WTC11 (cell line): ENCODE data around the gene HOXD12.

Source experiments
- CREB1 ChIP-seq: sonication (generic); formaldehyde crosslinking; IDR thresholded peaks from 2 replicates; pipeline ENCODE4 v1.8.0; 2023; ENCODE audit warnings: mild to moderate bottlenecking, missing genetic modification reagents
- ESRRA ChIP-seq: sonication (generic); formaldehyde crosslinking; IDR thresholded peaks from 2 replicates; pipeline ENCODE4 v1.8.1; 2022; ENCODE audit warnings: mild to moderate bottlenecking, missing genetic modification reagents, borderline replicate concordance
- FOXK1 ChIP-seq: sonication (generic); formaldehyde crosslinking; IDR thresholded peaks from 2 replicates; pipeline ENCODE4 v1.8.0; 2022; ENCODE audit warnings: mild to moderate bottlenecking, moderate library complexity, missing genetic modification reagents
- GABPB1 ChIP-seq: sonication (generic); formaldehyde crosslinking; IDR thresholded peaks from 2 replicates; pipeline ENCODE4 v1.8.1; 2023; ENCODE audit warnings: mild to moderate bottlenecking, missing genetic modification reagents
- NR3C1 ChIP-seq: sonication (generic); formaldehyde crosslinking; conservative IDR thresholded peaks from 2 replicates; pipeline ENCODE4 v1.8.1; 2023; ENCODE audit warnings: low read depth, mild to moderate bottlenecking, missing genetic modification reagents
- SP1 ChIP-seq: sonication (generic); formaldehyde crosslinking; conservative IDR thresholded peaks from 2 replicates; pipeline ENCODE4 v1.8.1; 2022; ENCODE audit warnings: missing genetic modification reagents
- ZNF121 ChIP-seq: sonication (generic); formaldehyde crosslinking; IDR thresholded peaks from 2 replicates; pipeline ENCODE4 v1.8.0; 2023; ENCODE audit warnings: missing genetic modification reagents
- ZNF416 ChIP-seq: fragments of 250-450 bp; sonication (Bioruptor Pico); IDR thresholded peaks from 2 replicates; pipeline ENCODE4 v1.9.0; 2021; ENCODE audit warnings: mild to moderate bottlenecking, inconsistent platforms
- TF ChIP-seq, protein P1 (sequence below): fragments of 200-600 bp; IDR thresholded peaks from 2 replicates; pipeline ENCODE4 v1.8.0; 2022; ENCODE audit warnings: antibody characterized with exemption
- TF ChIP-seq, protein P2 (sequence below): sonication (generic); formaldehyde crosslinking; IDR thresholded peaks from 2 replicates; pipeline ENCODE4 v1.8.0; 2023; ENCODE audit warnings: missing genetic modification reagents, mild to moderate bottlenecking, borderline replicate concordance
- TF ChIP-seq, protein P3 (sequence below): sonication (generic); formaldehyde crosslinking; IDR thresholded peaks from 2 replicates; pipeline ENCODE4 v1.8.0; 2022; ENCODE audit warnings: mild to moderate bottlenecking, missing genetic modification reagents

DNA sequence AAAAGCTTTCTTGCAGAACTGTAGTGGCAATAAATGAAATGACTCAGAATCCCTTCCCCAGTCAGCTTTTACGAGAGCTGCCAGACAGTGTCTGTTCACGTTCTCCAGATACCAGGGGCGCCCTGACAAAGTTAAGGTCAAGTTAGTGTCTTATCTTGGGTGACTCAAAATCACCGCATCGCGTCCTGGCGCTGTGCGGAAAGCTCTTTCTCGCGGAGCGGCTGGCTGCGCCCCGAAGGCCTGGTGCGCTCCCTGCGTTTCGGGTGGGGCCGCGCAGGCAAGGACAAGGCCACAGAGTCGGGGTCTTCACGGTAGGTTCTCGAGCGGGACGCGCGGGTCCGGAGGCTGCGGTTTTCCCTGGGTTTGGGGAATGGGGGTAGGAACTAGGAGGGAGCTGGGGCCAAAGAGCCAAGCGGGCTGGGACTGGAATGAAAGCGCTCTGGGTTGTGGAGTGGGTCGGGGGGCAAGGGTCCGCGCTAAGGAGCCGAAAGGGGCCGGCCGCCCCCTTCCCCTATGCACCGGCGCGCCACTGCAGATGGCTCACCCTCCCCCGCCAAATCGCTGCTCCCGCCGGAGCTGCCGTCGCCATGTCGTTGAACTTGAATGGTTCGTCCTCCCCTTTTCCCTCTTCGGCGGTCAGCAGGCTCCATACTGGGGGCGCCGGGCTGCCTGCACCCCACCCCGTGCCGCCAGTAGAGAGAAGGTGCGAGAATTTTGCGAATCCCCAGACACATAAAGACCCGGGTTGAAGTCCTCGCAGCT is 4.9 kb downstream of the HOXD12 start:
- TF ChIP-seq, protein P1, sequence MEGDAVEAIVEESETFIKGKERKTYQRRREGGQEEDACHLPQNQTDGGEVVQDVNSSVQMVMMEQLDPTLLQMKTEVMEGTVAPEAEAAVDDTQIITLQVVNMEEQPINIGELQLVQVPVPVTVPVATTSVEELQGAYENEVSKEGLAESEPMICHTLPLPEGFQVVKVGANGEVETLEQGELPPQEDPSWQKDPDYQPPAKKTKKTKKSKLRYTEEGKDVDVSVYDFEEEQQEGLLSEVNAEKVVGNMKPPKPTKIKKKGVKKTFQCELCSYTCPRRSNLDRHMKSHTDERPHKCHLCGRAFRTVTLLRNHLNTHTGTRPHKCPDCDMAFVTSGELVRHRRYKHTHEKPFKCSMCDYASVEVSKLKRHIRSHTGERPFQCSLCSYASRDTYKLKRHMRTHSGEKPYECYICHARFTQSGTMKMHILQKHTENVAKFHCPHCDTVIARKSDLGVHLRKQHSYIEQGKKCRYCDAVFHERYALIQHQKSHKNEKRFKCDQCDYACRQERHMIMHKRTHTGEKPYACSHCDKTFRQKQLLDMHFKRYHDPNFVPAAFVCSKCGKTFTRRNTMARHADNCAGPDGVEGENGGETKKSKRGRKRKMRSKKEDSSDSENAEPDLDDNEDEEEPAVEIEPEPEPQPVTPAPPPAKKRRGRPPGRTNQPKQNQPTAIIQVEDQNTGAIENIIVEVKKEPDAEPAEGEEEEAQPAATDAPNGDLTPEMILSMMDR: no peak
- TF ChIP-seq, protein P2, sequence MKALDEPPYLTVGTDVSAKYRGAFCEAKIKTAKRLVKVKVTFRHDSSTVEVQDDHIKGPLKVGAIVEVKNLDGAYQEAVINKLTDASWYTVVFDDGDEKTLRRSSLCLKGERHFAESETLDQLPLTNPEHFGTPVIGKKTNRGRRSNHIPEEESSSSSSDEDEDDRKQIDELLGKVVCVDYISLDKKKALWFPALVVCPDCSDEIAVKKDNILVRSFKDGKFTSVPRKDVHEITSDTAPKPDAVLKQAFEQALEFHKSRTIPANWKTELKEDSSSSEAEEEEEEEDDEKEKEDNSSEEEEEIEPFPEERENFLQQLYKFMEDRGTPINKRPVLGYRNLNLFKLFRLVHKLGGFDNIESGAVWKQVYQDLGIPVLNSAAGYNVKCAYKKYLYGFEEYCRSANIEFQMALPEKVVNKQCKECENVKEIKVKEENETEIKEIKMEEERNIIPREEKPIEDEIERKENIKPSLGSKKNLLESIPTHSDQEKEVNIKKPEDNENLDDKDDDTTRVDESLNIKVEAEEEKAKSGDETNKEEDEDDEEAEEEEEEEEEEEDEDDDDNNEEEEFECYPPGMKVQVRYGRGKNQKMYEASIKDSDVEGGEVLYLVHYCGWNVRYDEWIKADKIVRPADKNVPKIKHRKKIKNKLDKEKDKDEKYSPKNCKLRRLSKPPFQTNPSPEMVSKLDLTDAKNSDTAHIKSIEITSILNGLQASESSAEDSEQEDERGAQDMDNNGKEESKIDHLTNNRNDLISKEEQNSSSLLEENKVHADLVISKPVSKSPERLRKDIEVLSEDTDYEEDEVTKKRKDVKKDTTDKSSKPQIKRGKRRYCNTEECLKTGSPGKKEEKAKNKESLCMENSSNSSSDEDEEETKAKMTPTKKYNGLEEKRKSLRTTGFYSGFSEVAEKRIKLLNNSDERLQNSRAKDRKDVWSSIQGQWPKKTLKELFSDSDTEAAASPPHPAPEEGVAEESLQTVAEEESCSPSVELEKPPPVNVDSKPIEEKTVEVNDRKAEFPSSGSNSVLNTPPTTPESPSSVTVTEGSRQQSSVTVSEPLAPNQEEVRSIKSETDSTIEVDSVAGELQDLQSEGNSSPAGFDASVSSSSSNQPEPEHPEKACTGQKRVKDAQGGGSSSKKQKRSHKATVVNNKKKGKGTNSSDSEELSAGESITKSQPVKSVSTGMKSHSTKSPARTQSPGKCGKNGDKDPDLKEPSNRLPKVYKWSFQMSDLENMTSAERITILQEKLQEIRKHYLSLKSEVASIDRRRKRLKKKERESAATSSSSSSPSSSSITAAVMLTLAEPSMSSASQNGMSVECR (CRISPR knock-in tag): no peak
- no peak for TF ChIP-seq ZNF121
- TF ChIP-seq, protein P3, sequence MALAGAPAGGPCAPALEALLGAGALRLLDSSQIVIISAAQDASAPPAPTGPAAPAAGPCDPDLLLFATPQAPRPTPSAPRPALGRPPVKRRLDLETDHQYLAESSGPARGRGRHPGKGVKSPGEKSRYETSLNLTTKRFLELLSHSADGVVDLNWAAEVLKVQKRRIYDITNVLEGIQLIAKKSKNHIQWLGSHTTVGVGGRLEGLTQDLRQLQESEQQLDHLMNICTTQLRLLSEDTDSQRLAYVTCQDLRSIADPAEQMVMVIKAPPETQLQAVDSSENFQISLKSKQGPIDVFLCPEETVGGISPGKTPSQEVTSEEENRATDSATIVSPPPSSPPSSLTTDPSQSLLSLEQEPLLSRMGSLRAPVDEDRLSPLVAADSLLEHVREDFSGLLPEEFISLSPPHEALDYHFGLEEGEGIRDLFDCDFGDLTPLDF (CRISPR knock-in tag): no peak
- no peak for TF ChIP-seq SP1 (CRISPR knock-in tag)
- no peak for TF ChIP-seq ESRRA (CRISPR knock-in tag)
- TF ChIP-seq GABPB1 (CRISPR knock-in tag): no peak
- no peak for TF ChIP-seq NR3C1 (CRISPR knock-in tag)
- TF ChIP-seq ZNF416 (CRISPR knock-in tag): no peak
- TF ChIP-seq CREB1 (CRISPR knock-in tag): no peak
- TF ChIP-seq FOXK1 (CRISPR knock-in tag): no peak
